PC-3 (cell line): ENCODE data around the gene OBP2B.

Source experiments
- EZH2 ChIP-seq: fragments of 300-600 bp; sonication (generic); IDR thresholded peaks from one replicate; pipeline ENCODE4 v1.6.1; 2017; ENCODE audit warnings: antibody characterized with exemption, mild to moderate bottlenecking, low read length; ENCODE audit not compliant: unreplicated experiment
- TF ChIP-seq, protein P1 (sequence below): fragments of 300-600 bp; sonication (generic); conservative IDR thresholded peaks from 2 replicates; pipeline ENCODE4 v1.5.1; 2017; ENCODE audit warnings: antibody characterized with exemption, low read depth, mild to moderate bottlenecking, low read length

DNA sequence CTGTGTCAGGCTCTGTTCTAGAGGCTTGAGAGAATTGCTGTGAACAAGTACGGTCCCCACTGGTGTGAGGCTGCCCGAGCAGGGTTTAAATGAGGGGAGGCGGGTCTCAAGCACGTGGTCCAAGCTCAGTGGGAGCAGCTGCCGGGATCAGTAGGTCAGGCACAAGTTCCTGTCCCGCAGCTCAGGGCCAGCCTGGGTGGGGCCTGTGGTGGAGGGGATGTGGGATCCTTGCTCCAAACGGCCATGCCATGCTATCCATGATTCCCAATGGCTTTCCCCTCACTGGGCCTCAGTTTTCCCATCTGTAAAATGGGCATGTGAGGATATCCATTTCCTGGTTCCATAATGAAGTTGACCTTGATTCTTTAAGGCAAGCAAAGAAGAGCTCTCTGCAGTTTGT is 17.1 kb downstream of the OBP2B start:
- TF ChIP-seq, protein P1, sequence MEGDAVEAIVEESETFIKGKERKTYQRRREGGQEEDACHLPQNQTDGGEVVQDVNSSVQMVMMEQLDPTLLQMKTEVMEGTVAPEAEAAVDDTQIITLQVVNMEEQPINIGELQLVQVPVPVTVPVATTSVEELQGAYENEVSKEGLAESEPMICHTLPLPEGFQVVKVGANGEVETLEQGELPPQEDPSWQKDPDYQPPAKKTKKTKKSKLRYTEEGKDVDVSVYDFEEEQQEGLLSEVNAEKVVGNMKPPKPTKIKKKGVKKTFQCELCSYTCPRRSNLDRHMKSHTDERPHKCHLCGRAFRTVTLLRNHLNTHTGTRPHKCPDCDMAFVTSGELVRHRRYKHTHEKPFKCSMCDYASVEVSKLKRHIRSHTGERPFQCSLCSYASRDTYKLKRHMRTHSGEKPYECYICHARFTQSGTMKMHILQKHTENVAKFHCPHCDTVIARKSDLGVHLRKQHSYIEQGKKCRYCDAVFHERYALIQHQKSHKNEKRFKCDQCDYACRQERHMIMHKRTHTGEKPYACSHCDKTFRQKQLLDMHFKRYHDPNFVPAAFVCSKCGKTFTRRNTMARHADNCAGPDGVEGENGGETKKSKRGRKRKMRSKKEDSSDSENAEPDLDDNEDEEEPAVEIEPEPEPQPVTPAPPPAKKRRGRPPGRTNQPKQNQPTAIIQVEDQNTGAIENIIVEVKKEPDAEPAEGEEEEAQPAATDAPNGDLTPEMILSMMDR, result no peak
- no peak for TF ChIP-seq EZH2
